Smooth muscle cell (in vitro differentiated cells): ENCODE data around the gene GNAO1. TPM values are rescaled to one million over a fixed set of nuclear protein-coding genes. Genes with fewer than 3 reads are reported as not detected.

Experiments used
- DNase-seq: peaks from one replicate; lab custom pipeline; 2025; ENCODE audit not compliant: unreplicated experiment; lab: John Stamatoyannopoulos, UW
- H2AFZ ChIP-seq: fragments of 200-600 bp; sonication (generic); 2 replicates; pipeline ENCODE4 v1.6.0; 2016; ENCODE audit warnings: antibody characterized with exemption, low read depth, mild to moderate bottlenecking
- H3F3A ChIP-seq: fragments of 200-600 bp; sonication (generic); 2 replicates; pipeline ENCODE4 v1.6.0; 2017; ENCODE audit warnings: antibody characterized with exemption, low read depth
- H3K27ac ChIP-seq: fragments of 200-600 bp; sonication (generic); 2 replicates; pipeline ENCODE4 v1.5.1; 2016; ENCODE audit warnings: low read depth, mild to moderate bottlenecking
- H3K27me3 ChIP-seq: fragments of 200-600 bp; sonication (generic); 2 replicates; pipeline ENCODE4 v1.6.1; 2016; ENCODE audit warnings: low read depth, mild to moderate bottlenecking
- H3K36me3 ChIP-seq: fragments of 200-600 bp; sonication (generic); 2 replicates; pipeline ENCODE4 v1.5.1; 2016; ENCODE audit warnings: low read depth
- H3K4me1 ChIP-seq: fragments of 200-600 bp; sonication (generic); 2 replicates; pipeline ENCODE4 v1.5.1; 2016; ENCODE audit warnings: low read depth
- H3K4me2 ChIP-seq: fragments of 200-600 bp; sonication (generic); 2 replicates; pipeline ENCODE4 v1.6.0; 2016; ENCODE audit warnings: mild to moderate bottlenecking
- H3K4me3 ChIP-seq: fragments of 200-600 bp; sonication (generic); 2 replicates; pipeline ENCODE4 v1.5.1; 2016; ENCODE audit warnings: mild to moderate bottlenecking
- H3K79me2 ChIP-seq: fragments of 200-600 bp; sonication (generic); 2 replicates; pipeline ENCODE4 v1.6.0; 2016; ENCODE audit warnings: low read depth, mild to moderate bottlenecking
- H3K9ac ChIP-seq: fragments of 200-600 bp; sonication (generic); 2 replicates; pipeline ENCODE4 v1.6.0; 2016; ENCODE audit warnings: low read depth
- H3K9me3 ChIP-seq: fragments of 200-600 bp; sonication (generic); replicated peaks from 2 replicates; pipeline ENCODE4 v1.5.1; 2016; ENCODE audit warnings: low read depth
- H4K20me1 ChIP-seq: fragments of 200-600 bp; sonication (generic); 2 replicates; pipeline ENCODE4 v1.6.0; 2016; ENCODE audit warnings: low read depth
- CTCF ChIP-seq: fragments of 200-600 bp; sonication (generic); IDR thresholded peaks from 2 replicates; pipeline ENCODE4 v1.5.1; 2017; ENCODE audit warnings: borderline replicate concordance, mild to moderate bottlenecking, antibody characterized with exemption; ENCODE audit not compliant: insufficient read depth, poor library complexity, severe bottlenecking
- WGBS: methylation state at CpG from one replicate; pipeline ENCODE4 v1.1.7; 2016; ENCODE audit warnings: low lambda C conversion rate; 5-methylcytosine and 5-hydroxymethylcytosine counted together
- polyA plus RNA-seq: library from polyadenylated mRNA; unstranded; fragments of >200 nt; fragmentation: Nextera tagmentation; extraction: Ambion mirVana; gene quantifications from 2 replicates; pipeline ENCODE4 v1.2.1, GENCODE V29; 2016
- total RNA-seq: library from RNA; depleted of rRNA; stranded (reverse); fragments of >200 nt; gene quantifications from 2 replicates; pipeline ENCODE4 v1.2.3, GENCODE V29; 2014

Gene GNAO1
- total and polyA plus RNA-seq, 2 experiments from 2014 or later, result 1.7 to 3.7 TPM

- Histone ChIP-seq H3K36me3 (no peaks in the 10 kb centered on the region), H3K4me1 (peaks cover 10% of the 10 kb centered on the region), H3K79me2 (no peaks in the 10 kb centered on the region), H3K9ac (no peak overlapping the region), H3K9me3 (no peaks in the 10 kb centered on the region), H3K27ac (no peak overlapping the region), H3F3A (no peaks in the 10 kb centered on the region), H3K4me2 (no peak overlapping the region), H3K4me3 (no peak overlapping the region), H2AFZ (no peak overlapping the region), H3K27me3 (no peaks in the 10 kb centered on the region), H4K20me1 (no peaks in the 10 kb centered on the region)
- no peak for TF ChIP-seq CTCF
- WGBS, result 97% methylated on average over 2 of the region's 2 CpGs
- DNase-seq, result no peak
These were observed 88.6 kb downstream of the GNAO1 start for GRCh38 chr16:56279914-56280313.

GRCh38 chr16:56281249-56281805 lies 90.0 kb downstream of the GNAO1 start:
- peak; percentile 35 for TF ChIP-seq CTCF
- Histone ChIP-seq H3K79me2 (no peaks in the 10 kb centered on the region), H2AFZ (no peak overlapping the region), H3K36me3 (no peaks in the 10 kb centered on the region), H3F3A (no peaks in the 10 kb centered on the region), H3K9me3 (no peaks in the 10 kb centered on the region), H3K4me2 (no peak overlapping the region), H3K27ac (no peak overlapping the region), H3K4me3 (no peak overlapping the region), H4K20me1 (no peaks in the 10 kb centered on the region), H3K27me3 (no peaks in the 10 kb centered on the region), H3K4me1 (peaks cover 10% of the 10 kb centered on the region), H3K9ac (no peak overlapping the region)
- 57% methylated on average over 2 of the region's 2 CpGs for WGBS
- DNase-seq, result no peak

- WGBS, result 73% methylated on average over 3 of the region's 3 CpGs
- no peaks in the 10 kb centered on the region for H4K20me1 ChIP-seq
- no peaks in the 10 kb centered on the region for H3K27me3 ChIP-seq
- H3K4me1 ChIP-seq, result peaks cover 10% of the 10 kb centered on the region
- no peak for TF ChIP-seq CTCF
- no peaks in the 10 kb centered on the region for H3K79me2 ChIP-seq
- H3K4me3 ChIP-seq, result no peak overlapping the region
- H3K36me3 ChIP-seq, result no peaks in the 10 kb centered on the region
- DNase-seq, result no peak
- H3F3A ChIP-seq, result no peaks in the 10 kb centered on the region
- no peaks in the 10 kb centered on the region for H3K9me3 ChIP-seq
- H3K27ac ChIP-seq, result no peak overlapping the region
- H3K9ac ChIP-seq, result no peak overlapping the region
- H2AFZ ChIP-seq, result no peak overlapping the region
- H3K4me2 ChIP-seq, result no peak overlapping the region
These were observed 91.2 kb downstream of the GNAO1 start for GRCh38 chr16:56282451-56282850.

- no peaks in the 10 kb centered on the region for H3F3A ChIP-seq
- no peak overlapping the region for H3K4me2 ChIP-seq
- 94% methylated on average over 2 of the region's 2 CpGs for WGBS
- no peaks in the 10 kb centered on the region for H3K27me3 ChIP-seq
- H3K9me3 ChIP-seq, result no peaks in the 10 kb centered on the region
- H4K20me1 ChIP-seq, result no peaks in the 10 kb centered on the region
- H3K4me1 ChIP-seq, result peaks cover 10% of the 10 kb centered on the region
- no peaks in the 10 kb centered on the region for H3K79me2 ChIP-seq
- H3K36me3 ChIP-seq, result no peaks in the 10 kb centered on the region
- H3K9ac ChIP-seq, result no peak overlapping the region
- no peak overlapping the region for H3K4me3 ChIP-seq
- H2AFZ ChIP-seq, result no peak overlapping the region
- no peak for TF ChIP-seq CTCF
- no peak overlapping the region for H3K27ac ChIP-seq
- no peak for DNase-seq
These were observed 93.2 kb downstream of the GNAO1 start for GRCh38 chr16:56284521-56284920.
